IPS DF 4.7 (cell line): ENCODE measurements around the gene MYBBP1A.

ENCODE experiments used
- DNase-seq: peaks from one replicate; pipeline ENCODE4 v3.0.0-alpha.2; 2013; ENCODE audit warnings: low spot score; ENCODE audit errors: extremely low read depth

The MYBBP1A gene

GRCh38 chr17:4503283-4504025 is 51.7 kb downstream of the MYBBP1A start:
- DNase-seq: no peak

- no peak for DNase-seq
Observed at GRCh38 chr17:4502466-4503154, 52.6 kb downstream of the MYBBP1A start.

- no peak for DNase-seq
Observed at GRCh38 chr17:4501295-4501949, 53.8 kb downstream of the MYBBP1A start.

- no peak for DNase-seq
Observed at GRCh38 chr17:4500191-4500571, 55.0 kb downstream of the MYBBP1A start.

- DNase-seq: no peak
Observed at GRCh38 chr17:4499431-4500190, 55.6 kb downstream of the MYBBP1A start.

GRCh38 chr17:4498461-4499397 is 56.5 kb downstream of the MYBBP1A start, which contains the start of gene SPNS2:
Gene SPNS2 (plus strand): TSS chr17:4498881. CDS start chr17:4499048, 167 bp downstream.
- DNase-seq: no peak

GRCh38 chr17:4497101-4497824 is 57.9 kb downstream of the MYBBP1A start:
- DNase-seq: no peak

- peak; percentile 58 for DNase-seq
Observed at GRCh38 chr17:4492721-4493561, 62.2 kb downstream of the MYBBP1A start.

- DNase-seq: no peak
Observed at GRCh38 chr17:4490637-4491061, 64.5 kb downstream of the MYBBP1A start.

GRCh38 chr17:4490109-4490591 is 65.0 kb downstream of the MYBBP1A start:
- no peak for DNase-seq

GRCh38 chr17:4488989-4489595 is 66.1 kb downstream of the MYBBP1A start:
- no peak for DNase-seq
